Neural cell (in vitro differentiated cells): Measurements from ENCODE around the gene ALDOC.
A peak's percentile ranks its signal among the peaks of the same experiment; 100 is the strongest.

Source experiments
- EP300 ChIP-seq: fragments of 450-650 bp; conservative IDR thresholded peaks from 2 replicates; pipeline ENCODE4 v1.6.1; 2014; ENCODE audit warnings: antibody characterized with exemption, mild to moderate bottlenecking, moderate library complexity; ENCODE audit not compliant: poor library complexity, severe bottlenecking
- EZH2 ChIP-seq: fragments of 200-600, 300-800 bp; shearing (Covaris generic), sonication (generic); IDR thresholded peaks from 2 replicates; pipeline ENCODE4 v1.6.1; 2014; ENCODE audit warnings: antibody characterized with exemption, low read length, borderline replicate concordance, mild to moderate bottlenecking; ENCODE audit not compliant: insufficient read depth, poor library complexity, severe bottlenecking
- POLR2AphosphoS5 ChIP-seq: IDR thresholded peaks from 2 replicates; pipeline ENCODE4 v1.6.1; 2012
- RAD21 ChIP-seq: fragments of 450-650 bp; conservative IDR thresholded peaks from 2 replicates; pipeline ENCODE4 v1.6.1; 2014; ENCODE audit warnings: antibody characterized with exemption, mild to moderate bottlenecking, moderate library complexity
- TAF1 ChIP-seq: IDR thresholded peaks from 2 replicates; pipeline ENCODE4 v1.6.1; 2012; ENCODE audit warnings: low read depth
- TF ChIP-seq, protein P1 (sequence below): fragments of 450-650 bp; IDR thresholded peaks from 2 replicates; pipeline ENCODE4 v1.5.1; 2014; ENCODE audit warnings: antibody characterized with exemption, mild to moderate bottlenecking, moderate library complexity; ENCODE audit not compliant: poor library complexity, severe bottlenecking

- TF ChIP-seq RAD21 = no peak
- TF ChIP-seq, protein P1, sequence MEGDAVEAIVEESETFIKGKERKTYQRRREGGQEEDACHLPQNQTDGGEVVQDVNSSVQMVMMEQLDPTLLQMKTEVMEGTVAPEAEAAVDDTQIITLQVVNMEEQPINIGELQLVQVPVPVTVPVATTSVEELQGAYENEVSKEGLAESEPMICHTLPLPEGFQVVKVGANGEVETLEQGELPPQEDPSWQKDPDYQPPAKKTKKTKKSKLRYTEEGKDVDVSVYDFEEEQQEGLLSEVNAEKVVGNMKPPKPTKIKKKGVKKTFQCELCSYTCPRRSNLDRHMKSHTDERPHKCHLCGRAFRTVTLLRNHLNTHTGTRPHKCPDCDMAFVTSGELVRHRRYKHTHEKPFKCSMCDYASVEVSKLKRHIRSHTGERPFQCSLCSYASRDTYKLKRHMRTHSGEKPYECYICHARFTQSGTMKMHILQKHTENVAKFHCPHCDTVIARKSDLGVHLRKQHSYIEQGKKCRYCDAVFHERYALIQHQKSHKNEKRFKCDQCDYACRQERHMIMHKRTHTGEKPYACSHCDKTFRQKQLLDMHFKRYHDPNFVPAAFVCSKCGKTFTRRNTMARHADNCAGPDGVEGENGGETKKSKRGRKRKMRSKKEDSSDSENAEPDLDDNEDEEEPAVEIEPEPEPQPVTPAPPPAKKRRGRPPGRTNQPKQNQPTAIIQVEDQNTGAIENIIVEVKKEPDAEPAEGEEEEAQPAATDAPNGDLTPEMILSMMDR = no peak
- peak; percentile 30 for TF ChIP-seq POLR2AphosphoS5
- no peak for TF ChIP-seq TAF1
- no peak for TF ChIP-seq EP300
- TF ChIP-seq EZH2 = no peak
These were observed at the start of gene ALDOC for GRCh38 chr17:28576758-28577465.
